Myocyte (in vitro differentiated cells): ENCODE measurements around the gene OR2V1. TPM values are rescaled to one million over a fixed set of nuclear protein-coding genes. Genes with fewer than 3 reads are reported as not detected.
"Not testable (repeated sequence)": the region's sequence is repeated elsewhere in the genome, so short reads cannot be mapped to it uniquely, and the experiment has no call there.

ENCODE experiments used
- DNase-seq: peaks from one replicate; pipeline ENCODE4 v3.0.0-alpha.2; 2012; ENCODE audit warnings: low read depth
- total RNA-seq: library from RNA; depleted of rRNA; stranded (reverse); fragments of >200 nt; gene quantifications from 2 replicates; pipeline ENCODE4 v1.2.3, GENCODE V29; 2014

OR2V1 gene
- total RNA-seq, 1 donor from 2014 or later, result not detected

DNA sequence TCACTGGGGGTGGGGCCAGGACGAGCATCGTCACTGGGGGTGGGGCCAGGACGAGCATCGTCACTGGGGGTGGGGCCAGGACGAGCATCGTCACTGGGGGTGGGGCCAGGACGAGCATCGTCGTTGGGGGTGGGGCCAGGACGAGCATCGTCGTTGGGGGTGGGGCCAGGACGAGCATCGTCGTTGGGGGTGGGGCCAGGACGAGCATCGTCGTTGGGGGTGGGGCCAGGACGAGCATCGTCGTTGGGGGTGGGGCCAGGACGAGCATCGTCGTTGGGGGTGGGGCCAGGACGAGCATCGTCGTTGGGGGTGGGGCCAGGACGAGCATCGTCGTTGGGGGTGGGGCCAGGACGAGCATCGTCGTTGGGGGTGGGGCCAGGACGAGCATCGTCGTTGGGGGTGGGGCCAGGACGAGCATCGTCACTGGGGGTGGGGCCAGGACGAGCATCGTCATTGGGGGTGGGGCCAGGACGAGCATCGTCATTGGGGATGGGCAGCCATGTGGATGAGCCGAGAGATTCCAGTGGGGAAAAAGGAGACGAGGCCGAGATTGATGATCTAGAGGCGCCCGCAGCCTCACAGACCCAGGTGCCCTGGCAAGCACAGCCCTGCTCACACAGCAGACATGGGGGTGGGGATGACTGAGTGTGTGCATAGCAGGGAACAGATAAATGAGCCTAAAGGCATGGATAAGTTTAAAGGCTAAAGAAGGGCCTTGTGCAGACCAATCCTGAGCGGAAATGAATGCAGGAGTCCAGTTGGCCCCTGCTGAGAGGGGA, 30.0 kb upstream of the OR2V1 start:
- not testable (repeated sequence) for DNase-seq

- no peak for DNase-seq
These were observed 29.3 kb upstream of the OR2V1 start for GRCh38 chr5:181160152-181160754.

DNA sequence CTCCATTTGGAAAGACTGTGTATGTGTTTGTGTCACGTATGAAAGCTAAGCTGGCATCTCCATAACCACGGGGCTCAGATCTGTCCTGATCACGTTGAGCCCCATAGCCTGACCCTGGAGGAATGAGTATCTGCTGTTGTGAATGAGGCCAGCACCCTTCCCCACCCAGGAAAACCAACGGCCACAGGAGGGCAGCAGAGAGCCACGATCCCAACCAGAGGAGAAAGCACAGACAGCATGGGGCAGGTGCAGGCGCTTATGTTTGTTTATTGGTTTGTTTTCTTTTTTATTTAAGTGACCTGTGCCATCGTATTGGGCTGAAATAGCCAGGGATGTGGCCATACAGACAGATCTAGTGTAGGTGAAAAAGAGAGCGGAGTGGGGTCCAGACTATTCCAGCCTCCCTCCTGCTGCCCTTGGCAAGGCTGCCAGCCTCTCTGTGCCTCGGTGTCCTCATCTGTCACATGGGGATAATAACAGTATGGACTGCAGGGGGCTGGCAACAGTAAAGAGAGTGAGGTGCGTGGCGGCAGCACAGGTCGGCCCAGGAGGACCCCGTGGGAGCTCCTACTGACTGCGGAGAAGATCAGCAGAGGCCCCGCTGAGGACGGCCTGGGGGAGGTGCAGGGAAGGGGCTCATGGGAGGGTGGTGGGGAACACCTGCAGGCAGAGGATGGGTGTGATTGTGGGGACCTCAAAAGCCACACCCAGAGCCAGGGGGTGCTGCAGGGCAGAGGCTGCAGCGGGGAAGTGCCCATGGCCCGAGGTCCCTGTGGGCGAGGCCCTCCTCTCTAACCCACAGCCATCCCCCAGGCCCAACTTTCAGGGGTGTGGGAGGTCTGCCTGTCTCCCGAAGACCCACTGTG, 28.6 kb upstream of the OR2V1 start:
- peak; percentile 88 for DNase-seq

GRCh38 chr5:181158869-181159268, 27.9 kb upstream of the OR2V1 start:
- no peak for DNase-seq

- DNase-seq, result no peak
These were observed 25.8 kb upstream of the OR2V1 start for GRCh38 chr5:181156758-181157157.

GRCh38 chr5:181153814-181154213, 22.8 kb upstream of the OR2V1 start:
- no peak for DNase-seq

DNA sequence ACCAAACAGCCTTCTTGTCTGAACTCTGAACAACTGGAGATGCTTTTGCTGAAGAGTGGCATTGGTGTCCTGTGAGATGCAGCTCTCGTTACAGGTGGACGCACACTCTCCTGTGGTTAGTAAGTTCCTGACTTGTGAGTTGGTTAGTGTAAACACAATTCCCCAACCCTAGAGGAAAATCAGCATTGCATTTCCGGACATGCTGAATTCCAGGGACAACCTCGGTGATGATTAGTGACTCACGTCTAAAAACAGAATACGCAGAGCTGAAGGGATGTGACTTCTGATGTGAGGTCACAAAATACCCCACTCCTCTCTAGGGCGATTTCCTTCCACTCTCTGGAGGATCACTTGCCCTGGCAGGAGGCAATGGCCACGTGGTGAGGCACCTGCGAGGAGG, 21.4 kb upstream of the OR2V1 start:
- DNase-seq, result no peak

- DNase-seq, result no peak
These were observed 20.2 kb upstream of the OR2V1 start for GRCh38 chr5:181151146-181151545.

GRCh38 chr5:181149806-181150733, 19.1 kb upstream of the OR2V1 start:
- no peak for DNase-seq

DNA sequence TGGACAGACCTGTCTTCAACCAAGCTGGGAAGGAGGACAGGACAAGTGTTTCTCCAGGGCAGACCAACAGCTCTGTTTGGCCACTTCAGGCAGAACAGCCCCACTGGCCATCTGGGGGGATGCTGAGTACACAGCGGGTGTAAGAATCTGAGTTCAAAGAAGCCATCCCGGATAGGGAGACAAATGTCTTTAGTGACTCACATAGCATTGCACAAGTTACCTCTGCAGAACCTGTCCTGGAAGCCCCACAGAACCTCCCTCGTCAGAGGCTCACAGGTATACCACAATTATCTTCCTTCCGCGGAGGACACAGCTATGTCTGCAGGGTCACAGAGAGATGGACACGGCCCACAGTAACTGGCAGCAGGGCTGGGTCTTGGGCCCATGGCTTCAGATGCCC, 18.4 kb upstream of the OR2V1 start:
- DNase-seq, result no peak

- DNase-seq, result not testable (repeated sequence)
These were observed 16.1 kb upstream of the OR2V1 start, which contains the start of gene OR2V2 for GRCh38 chr5:181146927-181147636. Gene OR2V2, plus strand, starts transcription at chr5:181147586. Its CDS starts 7,357 bp downstream, at chr5:181154943.

DNA sequence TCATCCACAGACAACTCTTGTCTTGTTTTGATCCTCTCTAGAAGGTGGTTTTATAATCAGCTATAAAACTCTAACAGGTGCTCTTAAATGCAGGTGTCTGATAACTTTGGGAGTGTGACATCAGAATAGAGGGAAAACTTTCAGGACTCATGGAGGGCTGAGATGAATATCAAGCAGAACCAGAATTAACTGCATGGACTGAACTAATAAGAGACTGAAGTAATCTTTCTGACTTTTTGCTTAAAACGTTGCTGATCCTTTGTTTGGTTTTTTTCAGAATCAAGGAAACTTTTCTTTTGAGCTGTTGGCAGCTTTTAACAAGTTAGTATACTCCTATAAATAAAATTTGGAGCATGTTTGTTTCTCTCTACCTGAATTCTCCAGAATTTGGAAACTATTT, 14.2 kb upstream of the OR2V1 start:
- no peak for DNase-seq

GRCh38 chr5:181142054-181142453, 11.1 kb upstream of the OR2V1 start:
- no peak for DNase-seq

DNA sequence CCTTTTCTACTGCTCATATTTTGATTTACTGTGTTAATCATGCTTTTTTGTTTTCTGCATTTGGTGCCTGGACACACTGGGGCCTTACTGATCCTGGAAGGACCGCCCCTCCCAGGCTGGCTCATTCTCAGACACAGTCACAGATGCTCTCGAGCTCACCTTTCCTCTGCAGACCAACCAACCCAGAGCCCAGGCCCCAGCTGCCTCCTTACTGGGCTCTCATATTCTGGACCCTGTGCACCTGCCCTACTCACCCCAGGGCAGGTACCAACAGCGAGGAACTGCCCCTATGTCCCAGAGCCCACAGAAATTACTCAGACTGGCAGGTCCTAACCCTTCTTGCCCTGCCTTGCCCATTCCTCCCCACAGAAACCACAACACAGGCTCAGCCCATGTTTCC, 9.8 kb upstream of the OR2V1 start:
- no peak for DNase-seq

DNA sequence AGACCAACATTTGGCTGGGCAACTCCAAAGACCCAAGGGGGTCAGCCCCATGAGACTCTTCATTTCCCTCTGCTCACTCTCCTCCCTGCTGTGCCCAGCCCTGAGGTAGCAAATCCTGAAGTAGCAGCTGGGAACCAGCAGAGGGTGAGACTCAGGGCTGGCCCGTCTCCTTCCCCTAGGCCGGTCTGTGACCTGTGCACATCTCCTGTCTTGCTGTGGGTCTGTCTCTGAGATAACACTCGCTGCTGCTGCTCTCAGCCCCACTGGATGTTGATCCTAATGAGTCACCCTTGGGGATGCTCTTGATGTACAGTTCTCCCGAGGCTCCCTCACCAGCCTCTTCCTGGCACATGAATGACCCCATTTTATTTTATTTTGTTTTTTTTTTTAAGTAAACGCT, 7.3 kb upstream of the OR2V1 start:
- DNase-seq, result no peak

- no peak for DNase-seq
These were observed 5.5 kb upstream of the OR2V1 start for GRCh38 chr5:181136361-181136955.

DNA sequence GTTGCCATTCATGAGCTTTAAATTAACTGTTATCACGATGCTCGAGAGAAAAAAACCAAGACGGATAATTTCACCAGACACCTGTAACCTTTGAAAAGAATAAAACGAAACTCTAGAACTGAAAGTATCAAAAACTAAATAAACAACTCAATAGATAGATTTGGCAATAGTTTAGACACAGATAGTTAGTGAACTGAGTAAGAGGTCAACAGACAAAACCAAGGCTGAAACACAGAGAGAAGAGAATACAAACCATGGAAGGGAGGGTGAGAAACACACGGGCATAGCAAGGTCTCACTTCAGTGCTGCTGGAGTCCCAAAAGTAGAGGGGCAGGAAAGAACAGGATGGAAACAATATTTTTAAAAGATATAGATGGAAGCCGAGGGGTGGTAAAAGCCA, 3.3 kb upstream of the OR2V1 start:
- no peak for DNase-seq

DNA sequence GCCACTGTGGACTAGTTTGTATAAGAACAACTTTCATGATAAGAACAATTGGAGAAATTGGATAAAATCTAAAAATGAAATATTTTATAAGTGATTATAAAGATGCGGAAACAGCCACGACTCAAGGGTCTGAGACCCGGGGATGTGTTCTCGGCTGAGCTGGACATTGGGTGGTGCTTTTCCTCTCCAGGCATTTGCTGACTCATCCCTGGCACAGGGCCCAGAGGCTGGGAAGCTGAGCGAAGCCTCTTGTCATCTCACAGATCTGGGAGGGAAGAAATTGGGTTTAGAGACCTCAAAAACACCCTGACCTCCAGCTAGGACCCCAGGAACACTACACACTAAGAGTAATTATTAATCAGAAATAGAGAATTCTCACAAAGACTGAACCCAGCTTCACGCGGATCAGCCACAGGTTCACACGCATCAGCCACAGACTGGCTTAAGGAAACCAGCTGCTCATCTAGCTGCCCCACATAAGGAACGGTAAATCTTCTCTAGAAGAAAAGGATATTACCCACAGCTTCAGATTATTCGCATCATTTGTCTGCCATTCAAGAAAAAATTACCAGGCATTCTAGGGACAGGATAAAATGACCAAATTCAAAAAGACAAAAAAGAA, 2.8 kb upstream of the OR2V1 start:
- DNase-seq, result peak; percentile 67

DNA sequence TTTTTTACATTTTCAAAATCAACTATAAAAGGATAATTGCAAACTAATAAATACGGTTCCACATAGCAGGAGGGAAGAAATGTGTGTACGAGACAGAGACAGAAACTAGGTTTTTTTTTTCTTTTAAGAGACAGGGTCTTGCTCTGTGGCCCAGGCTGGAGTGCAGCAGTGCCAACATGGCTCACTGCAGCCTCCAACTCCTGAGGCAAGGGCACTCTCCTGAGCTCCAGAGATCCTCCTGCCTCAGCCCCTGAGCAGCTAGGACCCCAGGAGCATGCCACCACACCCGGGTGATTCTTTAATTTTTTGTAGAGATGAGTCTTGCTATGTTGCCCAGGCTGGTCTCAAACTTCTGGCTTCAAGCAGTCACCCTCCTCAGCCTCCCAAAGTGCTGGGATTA, 2.1 kb upstream of the OR2V1 start:
- no peak for DNase-seq
